Mucosa of descending colon (tissue), 3 donors: ENCODE results near the gene CMA1. TPM values are rescaled to one million over a fixed set of nuclear protein-coding genes. Genes with fewer than 3 reads are reported as not detected.
"Not testable (repeated sequence)": the region's sequence is repeated elsewhere in the genome, so short reads cannot be mapped to it uniquely, and the experiment has no call there.

Experiments used
- ATAC-seq: fragments of 200-7000 bp; cut with Tn5 transposase; one replicate; pipeline ENCODE4 v1.9.1; 2020; ENCODE audit warnings: mild to moderate bottlenecking, moderate library complexity
- DNase-seq, 3 donors: peaks; one replicate each; pipeline ENCODE4 v3.0.0-alpha.2; 2020
- H3K36me3 ChIP-seq: fragments of 200-600 bp; one replicate; pipeline ENCODE4 v1.8.0; 2021; ENCODE audit warnings: low read depth, mild to moderate bottlenecking
- H3K4me1 ChIP-seq: fragments of 200-600 bp; one replicate; pipeline ENCODE4 v1.8.0; 2021; ENCODE audit warnings: low read depth, mild to moderate bottlenecking
- H3K4me3 ChIP-seq: fragments of 200-600 bp; one replicate; pipeline ENCODE4 v1.8.0; 2021; ENCODE audit warnings: mild to moderate bottlenecking
- H3K9me3 ChIP-seq: fragments of 200-600 bp; one replicate; pipeline ENCODE4 v1.8.0; 2021; ENCODE audit warnings: mild to moderate bottlenecking
- intact Hi-C, 2 donors: fragments of 100-400 bp; cut with DNase I in 1 of 2; cut with micrococcal nuclease in 1 of 2; formaldehyde crosslinking; loops; one replicate each; pipeline versions ENCODE4 v1.11.0 to v1.11.1; 2022; cut with DNase I, micrococcal nuclease
- total RNA-seq, 3 donors: library from RNA; stranded (reverse); fragmentation: NEBNext Ultra II Directional in 2 of 3; extraction: Animal tissue kit (Norgen Biotek cat#: 25700) in 2 of 3; gene quantifications; one replicate each; pipeline versions ENCODE4 v1.2.1 to v1.2.4, GENCODE V29; 2021 to 2023
- TF ChIP-seq, protein P1 (sequence below): fragments of 200-600 bp; IDR thresholded peaks from one replicate; pipeline ENCODE4 v1.8.0; 2022; ENCODE audit warnings: antibody characterized with exemption, mild to moderate bottlenecking
- donor health status: DM: no; HTN: no; CAD: no; lungs with moderate emphysema.
- donor health status: DM: no; HTN: no; CAD: no.
- donor health status: DM: no; HTN: yes; CAD: no.

The CMA1 gene
- total RNA-seq, 3 donors from 2014 or later: 0.32 to 3.3 (median 1.6) TPM

DNA sequence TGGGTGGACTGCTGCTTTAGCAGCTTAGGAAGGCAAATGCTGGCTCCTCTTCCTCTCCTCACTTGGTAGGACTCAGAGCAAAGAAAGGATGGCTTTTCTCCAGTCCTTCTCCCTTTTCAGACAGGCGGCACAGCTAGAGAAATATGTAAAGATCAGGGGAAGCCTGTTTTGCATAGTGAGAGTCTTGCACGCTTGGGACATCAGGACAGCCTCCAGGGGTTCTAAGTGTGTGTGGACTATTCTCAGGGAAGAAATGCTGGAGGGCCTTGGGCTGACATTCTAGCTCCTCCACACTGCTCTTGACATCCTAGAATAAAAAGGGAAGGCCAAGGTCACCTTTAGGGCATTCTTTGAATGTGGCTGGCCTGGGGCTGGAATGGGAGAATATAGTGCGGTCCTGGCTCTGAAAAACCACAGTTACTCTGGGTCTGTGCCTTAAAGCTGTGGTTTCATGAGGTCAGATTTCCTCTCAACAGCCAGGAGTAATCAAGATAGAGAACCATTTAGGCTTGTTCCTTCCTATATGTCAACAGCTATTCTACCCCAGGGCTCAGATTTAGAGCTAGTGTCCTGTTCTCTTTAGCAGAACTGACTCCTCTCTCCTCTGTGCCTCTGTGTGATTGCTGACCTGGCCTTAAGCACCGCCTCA is 24.3 kb downstream of the CMA1 start:
- ATAC-seq (peak; percentile 49), DNase-seq (no peak)
- no peaks in the 10 kb centered on the region for H3K4me1 ChIP-seq
- no peak overlapping the region for H3K4me3 ChIP-seq
- no peaks in the 10 kb centered on the region for H3K9me3 ChIP-seq
- TF ChIP-seq, protein P1, sequence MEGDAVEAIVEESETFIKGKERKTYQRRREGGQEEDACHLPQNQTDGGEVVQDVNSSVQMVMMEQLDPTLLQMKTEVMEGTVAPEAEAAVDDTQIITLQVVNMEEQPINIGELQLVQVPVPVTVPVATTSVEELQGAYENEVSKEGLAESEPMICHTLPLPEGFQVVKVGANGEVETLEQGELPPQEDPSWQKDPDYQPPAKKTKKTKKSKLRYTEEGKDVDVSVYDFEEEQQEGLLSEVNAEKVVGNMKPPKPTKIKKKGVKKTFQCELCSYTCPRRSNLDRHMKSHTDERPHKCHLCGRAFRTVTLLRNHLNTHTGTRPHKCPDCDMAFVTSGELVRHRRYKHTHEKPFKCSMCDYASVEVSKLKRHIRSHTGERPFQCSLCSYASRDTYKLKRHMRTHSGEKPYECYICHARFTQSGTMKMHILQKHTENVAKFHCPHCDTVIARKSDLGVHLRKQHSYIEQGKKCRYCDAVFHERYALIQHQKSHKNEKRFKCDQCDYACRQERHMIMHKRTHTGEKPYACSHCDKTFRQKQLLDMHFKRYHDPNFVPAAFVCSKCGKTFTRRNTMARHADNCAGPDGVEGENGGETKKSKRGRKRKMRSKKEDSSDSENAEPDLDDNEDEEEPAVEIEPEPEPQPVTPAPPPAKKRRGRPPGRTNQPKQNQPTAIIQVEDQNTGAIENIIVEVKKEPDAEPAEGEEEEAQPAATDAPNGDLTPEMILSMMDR: no peak
- no peaks in the 10 kb centered on the region for H3K36me3 ChIP-seq
- intact Hi-C loops: no loop called here

DNA sequence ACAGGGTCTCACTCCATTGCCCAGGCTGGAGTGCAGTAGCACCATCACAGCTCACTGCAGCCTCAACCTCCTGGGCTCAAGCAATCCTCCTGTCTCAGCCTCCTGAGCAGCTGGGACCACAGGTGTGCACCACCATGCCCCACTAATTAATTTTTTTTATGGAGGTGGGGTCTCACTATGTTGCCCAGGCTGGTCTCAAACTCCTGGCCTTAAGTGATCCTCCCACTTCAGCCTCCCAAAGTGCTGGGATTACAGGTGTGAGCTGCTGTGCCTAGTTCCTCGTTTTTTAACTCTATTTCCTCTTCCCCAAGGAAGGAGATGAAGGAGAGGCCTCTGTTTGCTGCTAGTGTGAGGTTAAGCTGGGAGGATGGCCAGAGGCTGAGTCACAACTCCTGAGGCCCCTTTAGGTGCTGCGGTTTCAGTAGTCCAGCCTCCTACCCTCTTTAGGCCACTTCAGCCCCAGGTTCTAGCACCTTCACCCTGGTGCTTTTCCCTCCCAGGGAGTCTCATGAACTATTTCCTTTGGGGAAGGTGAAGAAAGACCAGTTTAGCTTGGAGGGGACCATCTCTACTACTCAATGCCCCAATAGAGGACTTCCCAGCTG is 25.3 kb downstream of the CMA1 start:
- H3K4me3 ChIP-seq, H3K4me1 ChIP-seq, intact Hi-C loops, DNase-seq, H3K36me3 ChIP-seq, ATAC-seq, H3K9me3 ChIP-seq: not testable (repeated sequence)

DNA sequence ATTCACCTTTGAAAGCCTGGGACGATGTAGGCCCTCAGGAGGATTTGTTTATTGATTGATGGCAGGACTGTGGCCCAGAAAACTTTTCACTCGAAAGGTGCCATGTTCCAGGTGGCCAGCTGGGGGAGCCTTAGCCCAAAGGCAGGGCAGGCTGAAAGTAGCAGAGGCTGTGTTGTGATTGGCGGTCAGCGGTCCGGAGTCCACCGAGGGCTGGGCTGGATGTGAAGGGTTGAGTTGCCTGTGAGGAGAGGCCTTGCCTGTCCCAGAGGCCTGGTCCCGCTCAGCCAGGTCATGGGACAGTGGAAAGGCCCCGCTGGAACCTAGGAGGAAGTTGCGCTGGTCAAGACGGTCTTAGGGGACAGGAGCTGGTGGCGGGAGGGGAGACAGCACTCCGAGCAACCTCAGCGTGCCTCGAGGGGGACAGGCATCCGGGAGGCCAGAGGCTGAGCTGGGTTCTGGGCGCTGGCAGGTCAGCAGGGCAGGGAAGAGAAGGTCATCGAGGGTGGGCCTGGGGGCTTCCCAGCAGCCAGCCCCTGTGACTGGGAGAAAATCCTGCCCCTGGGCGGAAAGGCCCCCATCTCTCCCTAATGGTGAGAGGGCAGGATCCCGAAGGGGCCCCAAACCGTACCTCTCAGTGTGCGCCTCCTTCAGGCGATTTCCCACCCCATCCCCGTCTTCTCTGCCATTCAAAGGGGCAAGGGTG is 26.3 kb downstream of the CMA1 start:
- peak; percentile 98 for ATAC-seq
- no peak overlapping the region for H3K4me3 ChIP-seq
- intact Hi-C loops: no loop called here
- peak; percentile 70 to 77 (median 70) for DNase-seq
- TF ChIP-seq, protein P1: peak; percentile 31
- H3K4me1 ChIP-seq: no peaks in the 10 kb centered on the region
- H3K9me3 ChIP-seq: no peaks in the 10 kb centered on the region
- no peaks in the 10 kb centered on the region for H3K36me3 ChIP-seq

DNA sequence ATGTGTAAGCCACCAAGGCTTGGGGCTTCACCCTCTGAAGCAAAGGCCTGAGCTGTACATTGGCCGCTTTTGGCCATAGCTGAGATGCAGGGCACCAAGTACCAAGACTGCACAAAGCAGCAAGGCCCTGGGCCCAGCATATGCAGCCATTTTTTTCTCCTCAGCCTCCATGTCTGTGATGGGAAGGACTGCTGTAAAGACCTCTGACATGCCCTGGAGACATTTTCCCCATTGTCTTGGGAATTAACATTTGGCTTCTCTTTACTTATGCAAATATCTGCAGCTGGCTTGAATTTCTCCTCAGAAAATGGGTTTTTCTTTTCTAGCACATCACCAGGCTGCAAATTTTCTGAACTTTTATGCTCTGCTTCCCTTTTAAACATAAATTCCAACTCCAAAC is 28.1 kb downstream of the CMA1 start:
- H3K4me1 ChIP-seq, H3K36me3 ChIP-seq, H3K4me3 ChIP-seq, DNase-seq, ATAC-seq, intact Hi-C loops, H3K9me3 ChIP-seq: not testable (repeated sequence)

DNA sequence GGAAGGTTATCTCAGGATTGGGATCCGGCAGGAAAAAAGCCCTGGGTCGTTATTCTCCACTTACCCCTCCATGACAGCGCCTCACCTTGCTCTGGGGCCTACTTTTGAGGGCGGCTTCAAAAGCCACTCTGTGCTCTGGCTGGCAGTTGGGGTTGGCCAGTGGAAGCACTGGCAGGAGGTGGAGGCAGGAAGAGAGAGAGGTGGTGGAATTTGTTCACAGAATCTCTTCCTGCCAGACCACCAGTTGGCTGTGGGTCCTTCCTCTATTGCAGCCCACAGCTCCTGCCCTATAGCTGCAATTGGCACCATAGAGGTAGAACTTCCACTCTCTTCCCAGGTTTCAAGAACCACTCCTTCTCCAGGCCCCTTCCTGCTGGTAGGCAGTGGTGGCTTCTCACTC is 32.8 kb downstream of the CMA1 start:
- Histone ChIP-seq H3K4me3 (no peak overlapping the region), H3K9me3 (no peaks in the 10 kb centered on the region), H3K36me3 (no peaks in the 10 kb centered on the region), H3K4me1 (no peaks in the 10 kb centered on the region)
- DNase-seq (no peak), ATAC-seq (no peak)
- intact Hi-C loops: no loop called here
- TF ChIP-seq, protein P1: no peak

DNA sequence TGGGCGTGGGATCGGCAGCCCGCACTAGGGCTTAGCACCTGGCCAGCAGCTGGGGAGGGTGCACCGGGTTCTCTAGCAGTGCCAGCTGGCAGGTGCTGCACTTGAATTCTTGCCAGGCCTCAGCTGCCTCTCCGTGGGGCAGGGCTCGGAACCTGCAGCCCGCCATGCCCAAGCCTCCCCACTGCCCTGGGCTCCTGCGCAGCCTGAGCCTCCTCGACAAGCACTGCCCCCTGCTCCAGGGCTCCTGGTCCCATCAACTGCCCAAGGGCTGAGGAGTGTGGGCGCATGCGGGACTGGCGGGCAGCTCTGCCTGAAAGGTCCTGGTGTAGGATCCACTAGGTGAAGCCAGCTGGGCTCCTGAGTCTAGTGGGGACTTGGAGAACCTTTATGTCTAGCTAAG is 34.9 kb downstream of the CMA1 start:
- intact Hi-C loops: no loop called here
- ATAC-seq: no peak

DNA sequence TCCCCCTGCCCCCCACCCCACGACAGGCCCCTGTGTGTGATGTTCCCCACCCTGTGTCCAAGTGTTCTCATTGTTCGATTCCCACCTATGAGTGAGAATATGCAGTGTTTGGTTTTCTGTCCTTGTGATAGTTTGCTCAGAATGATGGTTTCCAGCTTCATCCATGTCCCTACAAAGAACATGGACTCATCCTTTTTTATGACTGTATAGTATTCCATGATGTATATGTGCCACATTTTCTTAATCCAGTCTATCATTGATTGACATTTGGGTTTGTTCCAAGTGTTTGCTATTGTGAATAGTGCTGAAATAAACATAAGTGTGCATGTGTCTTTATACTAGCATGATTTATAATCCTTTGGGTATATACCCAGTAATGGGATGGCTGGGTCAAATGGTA is 37.6 kb downstream of the CMA1 start:
- H3K4me3 ChIP-seq, H3K4me1 ChIP-seq, ATAC-seq, H3K9me3 ChIP-seq, intact Hi-C loops, DNase-seq, H3K36me3 ChIP-seq: not testable (repeated sequence)

More for the DNA sequence above, 34.9 kb downstream of the CMA1 start:
- DNase-seq: no peak
- Histone ChIP-seq H3K4me1 (no peaks in the 10 kb centered on the region), H3K9me3 (no peaks in the 10 kb centered on the region), H3K4me3 (no peak overlapping the region), H3K36me3 (no peaks in the 10 kb centered on the region)
- TF ChIP-seq, protein P1: no peak
